Measurements from ENCODE around the gene NKAIN4. TPM values are rescaled to one million over a fixed set of nuclear protein-coding genes. Genes with fewer than 3 reads are reported as not detected.

Gene NKAIN4
- total and polyA plus RNA-seq, 2 experiments from 2014 or later = 13.5 to 21.0 TPM

DNA sequence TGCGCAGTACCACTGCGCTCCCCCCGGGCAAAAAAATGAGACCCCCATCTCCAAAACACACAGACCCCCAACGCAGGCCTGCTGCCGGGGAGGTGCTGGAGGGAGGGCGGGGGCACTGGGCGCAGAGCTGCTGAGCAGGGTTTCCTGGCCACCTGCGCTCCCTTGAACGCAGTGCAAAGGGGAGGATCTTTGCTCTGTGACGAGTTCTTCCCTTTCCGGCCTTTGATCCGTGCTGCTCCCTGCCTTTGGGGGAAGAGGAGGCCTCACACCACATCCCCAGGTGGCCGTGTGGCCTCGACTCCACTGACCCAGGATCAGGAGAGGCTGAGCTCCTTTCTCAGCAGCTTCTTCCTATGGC is 29.8 kb upstream of the NKAIN4 start:
- H3K79me2 ChIP-seq = no peaks in the 10 kb centered on the region
- H3K27me3 ChIP-seq = no peaks in the 10 kb centered on the region
- H3K9me3 ChIP-seq (ENCODE audit: low read depth) = no peaks in the 10 kb centered on the region
- H3K4me3 ChIP-seq = no peak overlapping the region
- TF ChIP-seq, protein P1, sequence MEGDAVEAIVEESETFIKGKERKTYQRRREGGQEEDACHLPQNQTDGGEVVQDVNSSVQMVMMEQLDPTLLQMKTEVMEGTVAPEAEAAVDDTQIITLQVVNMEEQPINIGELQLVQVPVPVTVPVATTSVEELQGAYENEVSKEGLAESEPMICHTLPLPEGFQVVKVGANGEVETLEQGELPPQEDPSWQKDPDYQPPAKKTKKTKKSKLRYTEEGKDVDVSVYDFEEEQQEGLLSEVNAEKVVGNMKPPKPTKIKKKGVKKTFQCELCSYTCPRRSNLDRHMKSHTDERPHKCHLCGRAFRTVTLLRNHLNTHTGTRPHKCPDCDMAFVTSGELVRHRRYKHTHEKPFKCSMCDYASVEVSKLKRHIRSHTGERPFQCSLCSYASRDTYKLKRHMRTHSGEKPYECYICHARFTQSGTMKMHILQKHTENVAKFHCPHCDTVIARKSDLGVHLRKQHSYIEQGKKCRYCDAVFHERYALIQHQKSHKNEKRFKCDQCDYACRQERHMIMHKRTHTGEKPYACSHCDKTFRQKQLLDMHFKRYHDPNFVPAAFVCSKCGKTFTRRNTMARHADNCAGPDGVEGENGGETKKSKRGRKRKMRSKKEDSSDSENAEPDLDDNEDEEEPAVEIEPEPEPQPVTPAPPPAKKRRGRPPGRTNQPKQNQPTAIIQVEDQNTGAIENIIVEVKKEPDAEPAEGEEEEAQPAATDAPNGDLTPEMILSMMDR (IDR thresholded peaks at IDR 0.05; ENCODE audit: poor library complexity) = no peak
- no peak for TF ChIP-seq EZH2phosphoT487 (IDR thresholded peaks at IDR 0.05; ENCODE audit: low read depth, severe bottlenecking, unreplicated experiment)
- no peak for TF ChIP-seq EZH2 (IDR thresholded peaks at IDR 0.05; ENCODE audit: borderline replicate concordance)
- H3K27ac ChIP-seq = no peak overlapping the region
- H3K4me2 ChIP-seq = no peak overlapping the region
- H3K36me3 ChIP-seq (replicated peaks; ENCODE audit: insufficient read depth, low read depth) = no peaks in the 10 kb centered on the region
- 97% methylated on average over 13 of the region's 14 CpGs for WGBS (ENCODE audit: low lambda C conversion rate, missing lambda C conversion rate)
- no peak for DNase-seq (ENCODE audit: low spot score)
- H3K9me2 ChIP-seq (replicated peaks; ENCODE audit: insufficient read depth) = no peaks in the 10 kb centered on the region
- H4K20me1 ChIP-seq (ENCODE audit: insufficient read depth, poor library complexity, severe bottlenecking) = no peaks in the 10 kb centered on the region
- no peak overlapping the region for H2AFZ ChIP-seq
- H3K4me1 ChIP-seq (ENCODE audit: insufficient read depth) = no peaks in the 10 kb centered on the region

DNA sequence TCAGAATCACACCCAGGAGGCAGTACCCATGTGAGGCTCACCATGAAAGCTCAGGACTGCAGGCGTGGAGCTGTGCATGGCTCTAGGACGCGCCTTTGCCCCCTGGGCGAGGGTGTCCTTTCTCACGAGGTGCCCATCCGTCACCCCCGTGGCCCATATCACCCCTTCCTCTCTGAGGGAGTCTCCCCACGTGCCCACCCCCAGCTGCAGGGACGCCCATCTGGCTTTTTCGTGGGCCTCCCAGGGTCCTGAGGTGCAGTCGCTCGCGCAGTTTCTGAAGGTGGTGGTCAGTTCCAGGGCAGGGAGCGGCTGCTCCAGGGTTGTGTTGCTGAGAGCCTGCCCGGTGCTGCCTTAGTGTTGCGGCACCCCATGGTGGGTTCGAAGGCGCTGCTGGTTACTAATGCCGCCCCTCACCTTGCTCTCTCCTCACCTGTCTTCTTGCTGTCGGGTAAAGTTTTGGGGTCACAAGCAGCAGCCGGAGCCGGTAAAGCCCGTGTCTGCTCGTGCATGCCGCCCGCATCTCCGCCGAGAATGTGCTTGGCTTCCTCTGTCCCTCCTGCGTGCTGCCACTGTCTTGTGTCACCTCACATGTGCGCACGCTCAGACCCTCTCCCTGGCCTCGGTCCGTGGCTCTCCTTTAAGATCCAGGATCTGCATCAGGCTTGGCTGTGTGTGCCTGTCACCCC is 29.3 kb upstream of the NKAIN4 start:
- no peaks in the 10 kb centered on the region for H3K36me3 ChIP-seq (replicated peaks; ENCODE audit: insufficient read depth, low read depth)
- no peaks in the 10 kb centered on the region for H3K27me3 ChIP-seq
- no peaks in the 10 kb centered on the region for H4K20me1 ChIP-seq (ENCODE audit: insufficient read depth, poor library complexity, severe bottlenecking)
- TF ChIP-seq EZH2phosphoT487 (IDR thresholded peaks at IDR 0.05; ENCODE audit: low read depth, severe bottlenecking, unreplicated experiment) (no peak), EZH2 (IDR thresholded peaks at IDR 0.05; ENCODE audit: borderline replicate concordance) (no peak)
- TF ChIP-seq, protein P1 (IDR thresholded peaks at IDR 0.05; ENCODE audit: poor library complexity) = no peak
- H3K9me2 ChIP-seq (replicated peaks; ENCODE audit: insufficient read depth) = no peaks in the 10 kb centered on the region
- H3K4me2 ChIP-seq = no peak overlapping the region
- H3K27ac ChIP-seq = no peak overlapping the region
- no peaks in the 10 kb centered on the region for H3K9me3 ChIP-seq (ENCODE audit: low read depth)
- no peaks in the 10 kb centered on the region for H3K4me1 ChIP-seq (ENCODE audit: insufficient read depth)
- WGBS (ENCODE audit: low lambda C conversion rate, missing lambda C conversion rate) = 97% methylated on average over 31 of the region's 33 CpGs
- no peaks in the 10 kb centered on the region for H3K79me2 ChIP-seq
- no peak overlapping the region for H2AFZ ChIP-seq
- DNase-seq (ENCODE audit: low spot score) = no peak
- H3K4me3 ChIP-seq = no peak overlapping the region

DNA sequence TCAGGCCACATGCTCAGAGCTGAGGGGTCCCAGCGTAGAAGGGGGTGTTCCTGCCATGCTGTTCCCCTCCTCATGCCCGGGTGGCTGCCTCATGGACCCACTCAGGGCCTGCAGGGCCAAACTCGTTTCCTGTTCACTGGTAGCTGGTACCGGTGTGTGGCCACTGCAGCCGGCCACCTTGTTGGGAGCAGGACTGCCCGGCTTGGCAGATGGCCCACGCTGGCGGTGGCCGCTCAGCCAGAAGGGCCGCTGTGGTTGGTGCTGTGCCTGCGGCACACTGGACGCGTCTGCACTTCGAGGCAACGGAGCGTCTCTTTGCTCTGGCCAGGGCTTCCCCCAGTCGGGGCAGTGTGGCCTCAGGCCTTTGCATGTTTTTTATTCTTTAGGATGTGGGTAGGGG is 28.7 kb upstream of the NKAIN4 start:
- Histone ChIP-seq H3K36me3 (replicated peaks; ENCODE audit: insufficient read depth, low read depth) (no peaks in the 10 kb centered on the region), H3K79me2 (no peaks in the 10 kb centered on the region)
- WGBS (ENCODE audit: low lambda C conversion rate, missing lambda C conversion rate) = 97% methylated on average over 17 of the region's 17 CpGs

More for the DNA sequence above, 28.7 kb upstream of the NKAIN4 start:
- Histone ChIP-seq H4K20me1 (ENCODE audit: insufficient read depth, poor library complexity, severe bottlenecking) (no peaks in the 10 kb centered on the region), H3K4me1 (ENCODE audit: insufficient read depth) (no peaks in the 10 kb centered on the region), H3K27me3 (no peaks in the 10 kb centered on the region), H3K9me2 (replicated peaks; ENCODE audit: insufficient read depth) (no peaks in the 10 kb centered on the region), H3K27ac (no peak overlapping the region), H3K4me3 (no peak overlapping the region), H2AFZ (no peak overlapping the region), H3K9me3 (ENCODE audit: low read depth) (no peaks in the 10 kb centered on the region), H3K4me2 (no peak overlapping the region)
- no peak for DNase-seq (ENCODE audit: low spot score)
- no peak for TF ChIP-seq EZH2phosphoT487 (IDR thresholded peaks at IDR 0.05; ENCODE audit: low read depth, severe bottlenecking, unreplicated experiment)
- TF ChIP-seq EZH2 (IDR thresholded peaks at IDR 0.05; ENCODE audit: borderline replicate concordance) = no peak
- TF ChIP-seq, protein P1 (IDR thresholded peaks at IDR 0.05; ENCODE audit: poor library complexity) = no peak
